ENCODE measurements around the gene MMP20.

Gene MMP20

GRCh38 chr11:102560555-102561011 lies 64.5 kb downstream of the MMP20 start:
- DNase-seq (ENCODE audit: low read depth in 2 of 2) = no peak

GRCh38 chr11:102559839-102560238 lies 65.3 kb downstream of the MMP20 start:
- DNase-seq (ENCODE audit: low read depth in 2 of 2) = no peak

- DNase-seq (ENCODE audit: low read depth in 2 of 2) = no peak
Measured at GRCh38 chr11:102555091-102555490, 70.0 kb downstream of the MMP20 start.

- no peak for DNase-seq (ENCODE audit: low read depth in 2 of 2)
Measured at GRCh38 chr11:102553835-102554282, 71.3 kb downstream of the MMP20 start.

- no peak for DNase-seq (ENCODE audit: low read depth in 2 of 2)
Measured at GRCh38 chr11:102552447-102553194, 72.5 kb downstream of the MMP20 start.

GRCh38 chr11:102552020-102552419 lies 73.1 kb downstream of the MMP20 start:
- no peak for DNase-seq (ENCODE audit: low read depth in 2 of 2)

GRCh38 chr11:102551169-102551781 lies 73.9 kb downstream of the MMP20 start:
- DNase-seq (ENCODE audit: low read depth in 2 of 2) = no peak

- no peak for DNase-seq (ENCODE audit: low read depth in 2 of 2)
Measured at GRCh38 chr11:102546923-102547471, 78.1 kb downstream of the MMP20 start.

- no peak for DNase-seq (ENCODE audit: low read depth in 2 of 2)
Measured at GRCh38 chr11:102546427-102546826, 78.7 kb downstream of the MMP20 start.

- DNase-seq (ENCODE audit: low read depth in 2 of 2) = no peak
Measured at GRCh38 chr11:102545701-102546100, 79.4 kb downstream of the MMP20 start.

GRCh38 chr11:102544594-102544993 lies 80.5 kb downstream of the MMP20 start:
- no peak for DNase-seq (ENCODE audit: low read depth in 2 of 2)

- DNase-seq (ENCODE audit: low read depth in 2 of 2) = no peak
Measured at GRCh38 chr11:102539567-102539966, 85.6 kb downstream of the MMP20 start.

- no peak for DNase-seq (ENCODE audit: low read depth in 2 of 2)
Measured at GRCh38 chr11:102538932-102539331, 86.2 kb downstream of the MMP20 start.

GRCh38 chr11:102534261-102534872 lies 90.8 kb downstream of the MMP20 start:
- no peak for DNase-seq (ENCODE audit: low read depth in 2 of 2)

GRCh38 chr11:102530558-102530957 lies 94.6 kb downstream of the MMP20 start, which contains the start of gene MMP7:
Gene MMP7, minus strand, starts transcription at chr11:102530747. Its CDS starts 47 bp downstream, at chr11:102530700.
- DNase-seq (ENCODE audit: low read depth in 2 of 2) = no peak

GRCh38 chr11:102528618-102529017 lies 96.5 kb downstream of the MMP20 start:
- DNase-seq (ENCODE audit: low read depth in 2 of 2) = no peak

GRCh38 chr11:102527684-102528083 lies 97.4 kb downstream of the MMP20 start:
- DNase-seq (ENCODE audit: low read depth in 2 of 2) = no peak

- no peak for DNase-seq (ENCODE audit: low read depth in 2 of 2)
Measured at GRCh38 chr11:102527041-102527440, 98.1 kb downstream of the MMP20 start.
